Stimulated activated CD4-positive, alpha-beta T cell treated with anti-CD3 and anti-CD28 coated beads, Interleukin-1b, Interleukin-23, amount 100 ng/mL, for 24 hours (primary cell): ENCODE data around the gene ZBTB20.
A peak's percentile ranks its signal among the peaks of the same experiment; 100 is the strongest.
"Not testable (repeated sequence)": the region's sequence is repeated elsewhere in the genome, so short reads cannot be mapped to it uniquely, and the experiment has no call there.

Experiments used
- DNase-seq, 4 experiments: peaks; one replicate each; pipeline ENCODE4 v3.0.0-alpha.2; 2020; ENCODE audit warnings: low read depth in 4 of 4, low spot score in 1 of 4

Gene ZBTB20

DNA sequence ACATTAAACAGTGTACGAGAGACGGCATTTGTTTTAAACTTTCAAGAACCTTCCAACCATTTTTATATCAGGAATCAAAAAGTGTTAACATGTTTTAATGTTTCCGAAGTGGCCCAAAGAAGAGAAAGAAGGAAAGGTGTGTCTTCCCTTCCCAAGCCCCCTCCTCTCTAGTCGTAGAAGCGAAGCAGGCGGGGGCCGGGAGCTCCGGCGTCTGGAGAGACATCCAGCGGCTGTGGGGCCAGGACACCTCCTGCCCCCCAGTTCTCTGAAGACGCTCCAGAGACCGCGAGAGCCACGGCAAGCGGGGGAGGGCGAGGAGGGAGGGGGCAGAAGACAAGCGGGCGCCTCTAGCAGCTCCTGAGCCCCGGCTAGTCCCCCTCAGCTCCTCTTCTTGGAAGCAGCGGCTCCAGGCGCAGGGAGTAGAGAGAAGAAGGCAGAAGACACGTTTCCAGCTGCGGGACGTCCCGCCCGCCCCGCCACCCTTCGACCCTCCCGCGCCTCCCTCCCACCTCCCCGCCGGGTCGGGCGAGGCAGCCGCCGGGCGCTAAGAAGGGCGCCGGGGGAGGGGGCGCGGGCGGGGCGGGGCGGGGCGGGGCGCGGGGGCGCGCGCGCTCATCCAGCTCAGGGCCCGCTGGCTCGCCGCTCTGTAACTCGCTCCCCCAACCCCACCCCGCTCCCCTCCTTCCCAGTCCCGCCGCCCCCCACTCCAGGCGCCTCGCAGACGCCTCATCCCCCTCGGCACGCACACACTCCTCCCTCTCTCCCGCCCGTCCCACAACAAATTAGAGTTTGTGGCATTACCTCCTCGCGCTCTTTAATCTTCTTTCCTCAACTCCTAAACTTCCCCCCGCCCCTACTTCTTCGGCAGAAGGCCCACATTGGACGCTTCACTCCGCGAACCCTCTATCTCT is at the start of gene ZBTB20:
Gene ZBTB20 (minus strand): TSS at position 871 of the 911 bp plus-strand sequence.
- peak; percentile 30 to 60 (median 42) for DNase-seq

- DNase-seq: no peak
These were observed 47.4 kb upstream of the ZBTB20 start for GRCh38 chr3:115194476-115194875.

- DNase-seq: no peak
These were observed 43.7 kb upstream of the ZBTB20 start for GRCh38 chr3:115190747-115191146.

- DNase-seq: no peak
These were observed 40.2 kb upstream of the ZBTB20 start for GRCh38 chr3:115187149-115187757.

DNA sequence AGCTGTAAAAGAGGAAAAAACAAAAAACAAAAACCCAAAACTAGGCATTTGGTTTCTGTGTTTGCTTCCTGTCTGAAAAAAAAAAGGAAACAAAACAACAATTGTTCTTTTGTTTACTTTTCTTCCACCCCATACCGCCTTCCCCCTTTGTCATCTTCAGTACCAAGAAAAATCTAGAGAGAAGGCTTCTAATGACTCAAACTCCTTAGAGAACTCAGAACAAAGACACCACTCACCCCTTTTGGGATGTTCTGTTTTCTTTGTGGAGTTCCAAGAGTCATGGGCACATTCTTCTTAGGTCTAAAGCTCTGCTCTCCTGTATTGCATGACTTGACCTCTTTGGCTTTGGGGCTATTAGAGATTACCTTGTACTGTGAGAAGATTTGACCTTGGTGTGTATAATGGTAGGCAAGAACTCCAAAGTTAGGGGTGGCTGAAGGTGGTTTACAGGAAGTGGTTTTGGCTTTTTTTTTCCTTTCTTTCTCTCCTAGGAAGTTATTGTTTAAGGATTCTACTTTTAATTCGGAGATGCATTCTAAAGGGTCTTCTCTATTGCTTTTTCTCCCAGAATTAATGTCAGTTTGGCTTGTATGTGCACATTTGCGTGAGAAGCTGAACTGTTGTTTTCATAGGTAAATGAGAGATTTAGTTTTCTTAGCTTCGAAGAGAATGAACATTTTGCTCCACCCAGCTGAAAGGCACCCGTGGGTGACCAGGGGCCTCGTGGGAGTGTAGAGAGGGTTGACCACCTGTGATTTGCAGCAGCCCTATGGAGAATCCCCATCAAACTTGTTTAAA is 39.5 kb upstream of the ZBTB20 start:
- DNase-seq: no peak

DNA sequence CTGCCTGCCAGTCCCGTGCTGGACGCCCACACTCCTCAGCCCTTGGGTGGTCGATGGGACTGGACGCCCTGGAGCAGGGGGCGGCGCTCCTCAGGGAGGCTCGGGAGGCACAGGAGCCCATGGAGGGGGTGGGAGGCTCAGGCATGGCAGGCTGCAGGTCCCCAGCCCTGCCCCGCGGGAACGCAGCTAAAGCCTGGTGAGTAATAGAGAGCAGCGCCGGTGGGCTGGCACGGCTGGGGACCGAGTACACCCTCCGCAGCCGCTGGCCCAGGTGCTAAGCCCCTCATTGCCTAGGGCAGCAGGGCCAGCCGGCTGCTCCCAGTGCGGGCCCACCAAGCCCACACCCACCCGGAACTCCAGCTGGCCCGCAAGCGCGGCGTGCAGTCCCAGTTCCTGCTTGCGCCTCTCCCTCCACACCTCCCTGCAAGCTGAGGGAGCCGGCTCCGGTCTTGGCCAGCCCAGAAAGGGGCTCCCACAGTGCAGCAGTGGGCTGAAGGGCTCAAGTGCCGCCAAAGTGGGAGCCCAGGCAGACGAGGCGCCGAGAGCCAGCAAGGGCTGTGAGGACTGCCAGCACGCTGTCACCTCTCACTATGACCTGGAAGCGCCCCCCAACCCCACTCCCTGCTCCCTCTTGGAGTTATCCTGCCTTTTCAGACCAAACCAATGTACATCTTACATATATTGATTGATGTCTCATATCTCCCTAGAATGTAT is 37.9 kb upstream of the ZBTB20 start:
- not testable (repeated sequence) for DNase-seq

DNA sequence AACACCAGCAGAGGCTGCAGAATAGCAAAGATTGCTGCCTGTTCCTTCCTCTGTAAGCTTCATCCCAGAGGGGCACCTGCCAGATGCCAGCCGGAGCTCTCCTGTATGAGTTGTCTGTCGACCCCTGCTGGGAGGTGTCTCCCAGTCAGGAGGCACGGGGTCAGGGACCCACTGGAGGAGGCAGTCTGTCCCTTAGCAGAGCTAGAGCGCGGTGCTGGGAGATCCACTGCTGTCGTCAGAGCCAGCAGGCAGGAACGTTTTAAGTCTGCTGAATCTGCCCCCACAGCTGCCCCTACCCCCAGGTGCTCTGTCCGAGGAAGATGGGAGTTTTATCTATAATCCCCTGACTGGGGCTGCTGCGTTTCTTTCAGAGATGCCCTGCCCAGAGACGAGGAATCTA is 31.8 kb upstream of the ZBTB20 start:
- not testable (repeated sequence) for DNase-seq

DNA sequence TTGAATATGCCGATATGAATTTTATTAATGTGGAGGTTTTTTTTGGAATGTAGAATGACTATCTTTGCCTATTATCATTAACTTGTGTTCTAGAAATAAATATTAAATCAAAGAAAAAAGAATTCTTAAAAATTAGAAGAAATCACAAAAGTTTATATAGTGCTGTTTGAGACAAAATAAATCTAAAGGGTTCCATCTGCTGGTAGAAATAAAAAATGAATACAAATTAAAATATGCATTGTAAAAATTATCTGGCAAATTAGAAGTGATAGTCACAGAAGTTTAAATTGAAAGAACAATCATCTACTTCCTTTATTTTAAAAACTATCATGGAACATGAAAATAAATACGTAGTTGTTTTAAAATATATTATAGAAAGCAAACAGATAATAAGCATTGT is 22.7 kb upstream of the ZBTB20 start:
- DNase-seq: no peak

DNA sequence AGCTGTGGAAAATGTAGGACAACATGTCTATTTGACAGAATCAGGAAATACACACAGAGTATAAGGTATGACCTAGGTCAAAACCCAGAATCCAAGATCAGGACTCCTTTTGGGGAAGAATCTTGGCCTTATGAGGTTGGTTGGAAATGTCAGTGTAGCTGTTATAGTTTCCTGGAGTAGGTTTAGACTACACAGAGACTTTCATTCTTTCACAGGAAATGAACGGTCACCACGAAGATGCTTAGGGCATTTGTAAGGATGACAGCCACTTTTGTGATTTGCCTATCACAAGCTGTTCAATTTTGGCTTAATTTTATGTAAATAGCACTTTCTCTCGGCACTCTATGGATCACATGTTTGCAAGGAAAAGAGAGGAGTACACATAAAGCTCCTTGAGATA is 18.6 kb upstream of the ZBTB20 start:
- DNase-seq: no peak

- DNase-seq: no peak
These were observed 18.2 kb upstream of the ZBTB20 start for GRCh38 chr3:115165266-115165665.

DNA sequence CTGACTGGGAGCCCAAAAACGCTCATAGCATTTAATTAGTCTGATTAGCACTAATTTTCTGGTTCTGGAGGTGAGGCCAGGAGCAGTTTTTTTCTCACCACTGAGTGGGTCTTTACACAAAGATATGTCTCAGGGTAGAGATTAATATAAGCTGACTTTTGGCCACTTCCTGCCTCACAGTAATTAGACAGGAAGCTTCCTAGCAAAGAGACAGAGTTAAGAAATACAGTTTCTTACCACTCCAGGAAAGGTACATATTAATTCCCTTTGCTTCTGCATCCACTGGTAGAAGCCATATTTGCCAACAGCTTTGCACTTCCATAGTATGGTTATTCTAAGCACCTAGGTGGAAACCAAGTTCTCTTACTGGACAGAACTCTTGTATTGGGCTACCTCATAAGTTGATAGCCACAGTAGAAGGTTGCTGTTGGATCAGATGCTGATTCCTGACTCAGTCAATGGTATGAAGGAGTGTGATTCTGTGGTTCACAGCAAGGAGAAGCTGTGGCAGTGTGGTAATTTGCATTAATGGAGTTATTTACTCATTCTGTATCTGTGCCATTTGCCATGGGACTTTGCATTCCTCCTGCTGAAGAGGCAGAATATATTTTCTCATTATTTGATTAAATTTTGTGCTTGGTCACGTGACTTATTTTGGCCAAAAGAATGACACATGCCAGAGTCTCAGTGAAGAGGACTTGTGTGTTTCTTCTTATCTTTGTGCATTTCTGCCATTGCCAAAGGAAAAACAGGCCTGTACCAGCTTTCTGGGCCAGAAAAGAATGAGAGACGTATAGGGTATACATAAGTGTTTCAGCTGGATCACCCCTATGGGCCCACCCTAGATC is 17.5 kb upstream of the ZBTB20 start:
- no peak for DNase-seq

- DNase-seq: no peak
These were observed 15.7 kb upstream of the ZBTB20 start for GRCh38 chr3:115162759-115163158.

GRCh38 chr3:115161866-115162265 is 14.8 kb upstream of the ZBTB20 start:
- no peak for DNase-seq

- DNase-seq: no peak
These were observed 14.2 kb upstream of the ZBTB20 start for GRCh38 chr3:115161168-115161834.

DNA sequence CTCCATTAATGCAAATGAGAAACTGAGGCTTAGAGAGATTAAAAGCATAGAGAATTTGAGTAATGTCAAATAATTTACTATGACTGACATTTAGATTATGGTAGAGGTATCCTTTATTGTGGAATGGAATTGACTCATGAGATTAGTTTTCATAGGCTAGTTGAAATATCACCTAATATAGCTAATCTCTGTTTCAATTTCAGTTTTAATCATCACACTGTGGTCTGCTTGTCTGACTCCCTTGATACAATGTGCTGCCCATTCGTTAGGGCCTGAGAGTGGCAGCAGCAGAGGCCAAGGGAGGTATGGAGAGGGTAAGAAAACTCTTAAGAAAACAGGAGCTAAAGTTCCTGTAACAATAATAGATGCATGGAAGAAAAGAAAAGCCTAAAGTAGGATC is 13.2 kb upstream of the ZBTB20 start:
- DNase-seq: no peak

DNA sequence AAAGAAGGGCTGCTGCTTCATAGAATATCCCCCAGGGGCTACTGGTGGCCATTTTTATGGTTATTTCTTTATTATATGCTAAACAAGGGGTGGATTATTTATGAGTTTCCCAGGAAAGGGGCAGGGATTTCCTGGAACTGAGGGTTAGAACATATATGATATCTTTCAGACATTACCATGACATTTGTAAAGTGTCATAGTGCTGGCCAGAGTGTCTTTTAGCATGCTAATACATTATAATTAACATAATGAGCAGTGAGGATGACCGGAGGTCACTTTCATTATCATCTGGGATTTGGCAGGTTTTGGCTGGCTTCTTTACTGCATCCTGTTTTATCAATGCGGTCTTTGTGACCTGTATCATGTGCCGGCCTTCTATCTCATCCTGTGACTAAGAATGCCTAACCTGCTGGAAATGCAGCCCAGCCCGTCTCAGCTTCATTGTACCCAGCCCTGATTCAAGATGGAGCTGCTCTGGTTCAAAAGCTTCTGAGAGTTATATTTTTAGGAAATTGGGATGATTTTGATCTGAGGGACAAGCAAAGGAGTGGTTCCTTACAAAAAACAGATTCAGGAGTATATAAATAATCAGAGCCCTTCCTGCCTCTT is 9.1 kb upstream of the ZBTB20 start:
- no peak for DNase-seq

DNA sequence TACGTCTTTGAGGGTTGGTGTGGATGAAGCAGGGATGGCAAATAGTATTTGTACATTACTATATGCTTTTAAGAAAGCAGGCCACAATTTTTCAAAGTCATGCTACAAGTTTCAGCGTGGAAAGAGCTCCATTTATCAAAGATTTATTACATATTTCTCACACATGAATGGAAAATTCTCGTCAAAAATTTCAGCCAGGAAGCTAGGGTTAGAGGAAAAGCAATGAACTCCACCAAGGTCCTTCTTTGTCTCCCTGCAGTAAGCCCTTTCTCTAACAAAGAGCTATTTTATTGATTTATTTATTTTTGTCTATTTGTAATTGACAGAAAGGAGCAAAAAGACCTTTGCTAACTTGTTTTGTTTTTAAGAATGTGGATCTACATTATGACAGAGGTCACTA is 7.5 kb upstream of the ZBTB20 start:
- DNase-seq: no peak

- no peak for DNase-seq
These were observed 4.8 kb upstream of the ZBTB20 start for GRCh38 chr3:115151921-115152320.

- DNase-seq: no peak
These were observed 1.2 kb upstream of the ZBTB20 start for GRCh38 chr3:115148142-115148790.
